Liver (tissue), 9 donors: ENCODE measurements around the gene RHOXF1. TPM values are rescaled to one million over a fixed set of nuclear protein-coding genes. Genes with fewer than 3 reads are reported as not detected.
"Not testable (repeated sequence)": the region's sequence is repeated elsewhere in the genome, so short reads cannot be mapped to it uniquely, and the experiment has no call there.

Experiments used
- DNase-seq: peaks from one replicate; pipeline ENCODE4 v3.0.0-alpha.2; 2017; ENCODE audit warnings: low spot score
- H3K27ac ChIP-seq, 2 donors: one replicate each; pipeline ENCODE4 v1.7.0; 2013; ENCODE audit warnings: inconsistent platforms in 2 of 2, low read length in 2 of 2, control low read depth in 1 of 2, low read depth in 1 of 2, mild to moderate bottlenecking in 1 of 2
- H3K27me3 ChIP-seq, 4 donors: one replicate each; pipeline versions ENCODE4 v1.6.1 to v1.7.0; 2013; ENCODE audit warnings: low read length in 3 of 4, inconsistent platforms in 1 of 4, mild to moderate bottlenecking in 1 of 4, moderate library complexity in 1 of 4; ENCODE audit not compliant: control insufficient read depth in 4 of 4, insufficient read depth in 4 of 4
- H3K36me3 ChIP-seq, 4 donors: one replicate each; pipeline versions ENCODE4 v1.6.1 to v1.7.0; 2013; ENCODE audit warnings: low read length in 3 of 4, mild to moderate bottlenecking in 3 of 4, low read depth in 1 of 4, moderate library complexity in 1 of 4; ENCODE audit not compliant: control insufficient read depth in 4 of 4, insufficient read depth in 3 of 4
- H3K4me1 ChIP-seq, 4 donors: one replicate each; pipeline versions ENCODE4 v1.6.1 to v1.7.0; 2013; ENCODE audit warnings: low read length in 3 of 4, mild to moderate bottlenecking in 3 of 4, moderate library complexity in 1 of 4; ENCODE audit not compliant: control insufficient read depth in 4 of 4, insufficient read depth in 4 of 4
- H3K4me3 ChIP-seq, 3 donors: one replicate each; pipeline versions ENCODE4 v1.6.1 to v1.7.0; 2013; ENCODE audit warnings: low read length in 3 of 3, control low read depth in 1 of 3, low read depth in 1 of 3, mild to moderate bottlenecking in 1 of 3
- H3K9ac ChIP-seq, 2 donors: one replicate each; pipeline ENCODE4 v1.7.0; 2013; ENCODE audit warnings: low read length in 2 of 2, mild to moderate bottlenecking in 2 of 2, moderate library complexity in 2 of 2, control low read depth in 1 of 2, low read depth in 1 of 2
- H3K9me3 ChIP-seq, 4 donors: one replicate each; pipeline versions ENCODE4 v1.6.1 to v1.7.0; 2013; ENCODE audit warnings: low read length in 3 of 4; ENCODE audit not compliant: control insufficient read depth in 4 of 4
- CTCF ChIP-seq: fragments of 150-350 bp; IDR thresholded peaks from 2 replicates; pipeline ENCODE4 v1.5.1; 2017; ENCODE audit warnings: improper control_type of control experiment, low read depth, low read length; ENCODE audit not compliant: missing input control
- EGR1 ChIP-seq, 2 donors: IDR thresholded peaks; 2 replicates each; pipeline ENCODE4 v1.6.1; 2016 to 2018; ENCODE audit warnings: antibody characterized with exemption in 2 of 2, low read depth in 2 of 2
- FOXA1 ChIP-seq: IDR thresholded peaks from 2 replicates; pipeline ENCODE4 v1.6.1; 2016; ENCODE audit warnings: antibody characterized with exemption
- GABPA ChIP-seq, 2 donors: IDR thresholded peaks in 1 of 2; conservative IDR thresholded peaks in 1 of 2; 2 replicates each; pipeline ENCODE4 v1.6.1; 2016; ENCODE audit warnings: antibody characterized with exemption in 2 of 2, mild to moderate bottlenecking in 1 of 2, moderate library complexity in 1 of 2
- HNF4A ChIP-seq, 2 donors: conservative IDR thresholded peaks; 2 replicates each; pipeline ENCODE4 v1.6.1; 2016; ENCODE audit warnings: antibody characterized with exemption in 2 of 2, mild to moderate bottlenecking in 2 of 2
- HNF4G ChIP-seq: IDR thresholded peaks from 2 replicates; pipeline ENCODE4 v1.6.1; 2016; ENCODE audit warnings: antibody characterized with exemption
- JUND ChIP-seq, 2 donors: IDR thresholded peaks; 2 replicates each; pipeline ENCODE4 v1.6.1; 2016; ENCODE audit warnings: antibody characterized with exemption in 2 of 2
- NR2F2 ChIP-seq: IDR thresholded peaks from 2 replicates; pipeline ENCODE4 v1.6.1; 2016; ENCODE audit warnings: antibody characterized with exemption
- RAD21 ChIP-seq, 2 donors: IDR thresholded peaks; 2 replicates each; pipeline ENCODE4 v1.6.1; 2016; ENCODE audit warnings: antibody characterized with exemption in 2 of 2, mild to moderate bottlenecking in 2 of 2
- RXRA ChIP-seq, 2 donors: IDR thresholded peaks; 2 replicates each; pipeline ENCODE4 v1.6.1; 2017 to 2018; ENCODE audit warnings: antibody characterized with exemption in 2 of 2, mild to moderate bottlenecking in 1 of 2
- SP1 ChIP-seq: IDR thresholded peaks from 2 replicates; pipeline ENCODE4 v1.6.1; 2018; ENCODE audit warnings: antibody characterized with exemption, mild to moderate bottlenecking
- TAF1 ChIP-seq: conservative IDR thresholded peaks from 2 replicates; pipeline ENCODE4 v1.6.1; 2016; ENCODE audit warnings: antibody characterized with exemption, mild to moderate bottlenecking
- YY1 ChIP-seq: IDR thresholded peaks from 2 replicates; pipeline ENCODE4 v1.6.1; 2016; ENCODE audit warnings: antibody characterized with exemption, mild to moderate bottlenecking
- ZBTB33 ChIP-seq: IDR thresholded peaks from 2 replicates; pipeline ENCODE4 v1.6.1; 2016; ENCODE audit warnings: antibody characterized with exemption
- WGBS: extraction: QIAGEN DNeasy Blood & Tissue Kit; methylation state at CpG from one replicate; pipeline ENCODE4 v1.1.7; 2013; 5-methylcytosine and 5-hydroxymethylcytosine counted together
- polyA plus RNA-seq, 2 donors: library from polyadenylated mRNA; stranded (reverse) in 1 of 2; unstranded in 1 of 2; fragments of 200-250 nt in 1 of 2; fragments of >200 nt in 1 of 2; fragmentation: Nextera tagmentation in 1 of 2; extraction: Ambion mirVana in 1 of 2; gene quantifications; one replicate each; pipeline versions ENCODE4 v1.2.1 to v1.2.3, GENCODE V29; 2013 to 2015
- total RNA-seq, 2 donors: library from RNA; depleted of rRNA; stranded (reverse); fragments of >200 nt; gene quantifications; one replicate each; pipeline ENCODE4 v1.2.3, GENCODE V29; 2014
- TF ChIP-seq, protein P1 (sequence below): IDR thresholded peaks from 2 replicates; pipeline ENCODE4 v1.6.1; 2016; ENCODE audit warnings: antibody characterized with exemption
- TF ChIP-seq, protein P2 (sequence below): IDR thresholded peaks from 2 replicates; pipeline ENCODE4 v1.6.1; 2016; ENCODE audit warnings: antibody characterized with exemption, mild to moderate bottlenecking
- donor health status: healthy.
- donor health status: healthy.
- donor health status: healthy.
- donor health status: healthy.
- donor health status: healthy.

Gene RHOXF1
- total and polyA plus RNA-seq, 4 donors = not detected

GRCh38 chrX:120109378-120109777 lies 6.3 kb downstream of the RHOXF1 start:
- WGBS = 94% methylated on average over 1 of the region's 1 CpG
- TF ChIP-seq TAF1 (no peak), CTCF (no peak), SP1 (no peak), JUND (IDR thresholded peaks at IDR 0.05) (no peak), EGR1 (IDR thresholded peaks at IDR 0.05; ENCODE audit: low read depth in 2 of 2) (no peak), HNF4G (no peak), NR2F2 (no peak), RXRA (IDR thresholded peaks at IDR 0.05) (no peak), FOXA1 (no peak), GABPA (IDR thresholded peaks at IDR 0.05 in 1 of 2, conservative IDR thresholded peaks at IDR 0.05 in 1 of 2) (no peak)

GRCh38 chrX:120104707-120105106 lies 11.0 kb downstream of the RHOXF1 start:
- 96% methylated on average over 2 of the region's 2 CpGs for WGBS
- H3K36me3 ChIP-seq, H3K27me3 ChIP-seq, H3K27ac ChIP-seq, H3K9ac ChIP-seq, H3K4me1 ChIP-seq, H3K4me3 ChIP-seq, H3K9me3 ChIP-seq, DNase-seq: not testable (repeated sequence)

More at GRCh38 chrX:120109378-120109777, 6.3 kb downstream of the RHOXF1 start:
- no peaks in the 10 kb centered on the region for H3K9me3 ChIP-seq
- H3K4me1 ChIP-seq = no peaks in the 10 kb centered on the region
- H3K27ac ChIP-seq = no peak overlapping the region
- H3K9ac ChIP-seq = no peak overlapping the region
- no peaks in the 10 kb centered on the region for H3K36me3 ChIP-seq
- H3K4me3 ChIP-seq = no peak overlapping the region
- H3K27me3 ChIP-seq = no peaks in the 10 kb centered on the region
- no peak for DNase-seq

DNA sequence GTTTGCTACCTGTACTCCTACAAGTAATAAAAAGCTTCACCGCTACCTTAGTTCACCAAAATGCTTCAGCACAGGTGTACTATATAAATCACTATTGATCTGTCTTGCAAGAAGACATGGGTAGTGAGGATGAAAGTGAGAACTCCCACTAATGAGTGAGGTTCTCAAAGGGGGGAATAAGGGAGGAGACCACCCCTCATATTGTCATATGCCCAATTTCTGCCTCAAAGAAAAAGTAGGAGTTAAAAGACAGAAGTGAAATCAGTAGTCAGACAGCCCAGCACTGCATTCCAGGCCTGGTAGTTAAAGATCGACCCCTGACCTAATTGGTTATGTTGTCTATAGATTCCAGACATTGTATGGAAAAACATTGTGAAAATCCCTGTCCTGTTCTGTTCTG lies 14.7 kb downstream of the RHOXF1 start:
- not testable (repeated sequence) for H3K4me3 ChIP-seq, H3K36me3 ChIP-seq, H3K27ac ChIP-seq, H3K4me1 ChIP-seq, H3K9me3 ChIP-seq, H3K9ac ChIP-seq, DNase-seq, H3K27me3 ChIP-seq
- WGBS = 88% methylated on average over 2 of the region's 2 CpGs

GRCh38 chrX:120090208-120090607 lies 25.5 kb downstream of the RHOXF1 start:
- no peak overlapping the region for H3K9ac ChIP-seq
- no peaks in the 10 kb centered on the region for H3K4me1 ChIP-seq
- no peaks in the 10 kb centered on the region for H3K9me3 ChIP-seq
- no peaks in the 10 kb centered on the region for H3K27me3 ChIP-seq
- DNase-seq = no peak
- no peak overlapping the region for H3K4me3 ChIP-seq
- no peaks in the 10 kb centered on the region for H3K36me3 ChIP-seq
- WGBS = 77% methylated on average over 2 of the region's 2 CpGs
- no peak overlapping the region for H3K27ac ChIP-seq
- TF ChIP-seq, protein P1, sequence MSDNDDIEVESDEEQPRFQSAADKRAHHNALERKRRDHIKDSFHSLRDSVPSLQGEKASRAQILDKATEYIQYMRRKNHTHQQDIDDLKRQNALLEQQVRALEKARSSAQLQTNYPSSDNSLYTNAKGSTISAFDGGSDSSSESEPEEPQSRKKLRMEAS = no peak
- TF ChIP-seq, protein P2, sequence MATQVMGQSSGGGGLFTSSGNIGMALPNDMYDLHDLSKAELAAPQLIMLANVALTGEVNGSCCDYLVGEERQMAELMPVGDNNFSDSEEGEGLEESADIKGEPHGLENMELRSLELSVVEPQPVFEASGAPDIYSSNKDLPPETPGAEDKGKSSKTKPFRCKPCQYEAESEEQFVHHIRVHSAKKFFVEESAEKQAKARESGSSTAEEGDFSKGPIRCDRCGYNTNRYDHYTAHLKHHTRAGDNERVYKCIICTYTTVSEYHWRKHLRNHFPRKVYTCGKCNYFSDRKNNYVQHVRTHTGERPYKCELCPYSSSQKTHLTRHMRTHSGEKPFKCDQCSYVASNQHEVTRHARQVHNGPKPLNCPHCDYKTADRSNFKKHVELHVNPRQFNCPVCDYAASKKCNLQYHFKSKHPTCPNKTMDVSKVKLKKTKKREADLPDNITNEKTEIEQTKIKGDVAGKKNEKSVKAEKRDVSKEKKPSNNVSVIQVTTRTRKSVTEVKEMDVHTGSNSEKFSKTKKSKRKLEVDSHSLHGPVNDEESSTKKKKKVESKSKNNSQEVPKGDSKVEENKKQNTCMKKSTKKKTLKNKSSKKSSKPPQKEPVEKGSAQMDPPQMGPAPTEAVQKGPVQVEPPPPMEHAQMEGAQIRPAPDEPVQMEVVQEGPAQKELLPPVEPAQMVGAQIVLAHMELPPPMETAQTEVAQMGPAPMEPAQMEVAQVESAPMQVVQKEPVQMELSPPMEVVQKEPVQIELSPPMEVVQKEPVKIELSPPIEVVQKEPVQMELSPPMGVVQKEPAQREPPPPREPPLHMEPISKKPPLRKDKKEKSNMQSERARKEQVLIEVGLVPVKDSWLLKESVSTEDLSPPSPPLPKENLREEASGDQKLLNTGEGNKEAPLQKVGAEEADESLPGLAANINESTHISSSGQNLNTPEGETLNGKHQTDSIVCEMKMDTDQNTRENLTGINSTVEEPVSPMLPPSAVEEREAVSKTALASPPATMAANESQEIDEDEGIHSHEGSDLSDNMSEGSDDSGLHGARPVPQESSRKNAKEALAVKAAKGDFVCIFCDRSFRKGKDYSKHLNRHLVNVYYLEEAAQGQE = no peak
- TF ChIP-seq HNF4G (no peak), RAD21 (IDR thresholded peaks at IDR 0.05) (no peak), NR2F2 (no peak), ZBTB33 (no peak), RXRA (IDR thresholded peaks at IDR 0.05) (no peak), JUND (IDR thresholded peaks at IDR 0.05) (no peak), FOXA1 (no peak), YY1 (no peak), GABPA (IDR thresholded peaks at IDR 0.05 in 1 of 2, conservative IDR thresholded peaks at IDR 0.05 in 1 of 2) (no peak), EGR1 (IDR thresholded peaks at IDR 0.05; ENCODE audit: low read depth in 2 of 2) (no peak), SP1 (no peak), HNF4A (conservative IDR thresholded peaks at IDR 0.05) (no peak)
